Hematopoietic multipotent progenitor cell (in vitro differentiated cells): Measurements from ENCODE around the gene DYNC2H1. TPM values are rescaled to one million over a fixed set of nuclear protein-coding genes. Genes with fewer than 3 reads are reported as not detected.

Experiments used
- DNase-seq, 3 donors: peaks; one replicate each; pipeline ENCODE4 v3.0.0-alpha.2; 2011 to 2015; ENCODE audit warnings: low read depth in 2 of 3, low spot score in 2 of 3
- total RNA-seq: library from RNA; depleted of rRNA; stranded (reverse); fragments of >200 nt; gene quantifications from one replicate; pipeline ENCODE4 v1.2.3, GENCODE V29; 2012

DYNC2H1 gene
- total RNA-seq, 1 donor = 2.4 TPM

DNA sequence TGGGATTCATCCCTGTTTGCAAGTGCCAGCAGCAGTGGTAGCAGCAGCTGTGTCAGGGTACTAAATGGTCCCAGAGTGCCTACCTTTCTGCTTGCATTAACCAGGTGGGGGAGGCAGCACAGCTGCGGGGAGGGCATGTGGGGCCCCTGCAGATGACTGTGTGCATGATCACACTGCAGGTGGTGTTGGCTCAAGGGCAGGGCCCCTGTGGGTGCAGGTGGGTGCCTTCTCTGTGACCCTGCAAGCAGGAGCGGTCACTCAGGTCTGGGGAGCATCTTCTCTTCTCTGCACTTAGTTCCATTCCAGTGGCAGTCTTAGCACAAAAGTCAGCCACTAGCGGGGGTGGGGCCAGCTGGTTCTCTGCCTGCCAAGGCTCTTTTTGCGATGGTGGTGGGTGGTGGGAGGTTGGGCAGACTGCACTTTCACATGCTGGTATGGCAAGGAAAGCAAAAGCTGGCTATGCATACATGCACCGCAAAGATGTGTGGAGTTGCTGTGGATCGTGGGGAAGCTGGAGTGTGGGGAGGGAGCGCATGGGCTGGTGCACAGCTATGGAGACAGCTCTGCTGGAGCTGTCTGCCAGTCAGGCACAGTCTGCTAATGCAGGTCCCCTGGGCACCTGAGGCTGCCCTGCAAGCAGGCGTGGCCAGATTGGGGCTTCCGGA is 157.1 kb downstream of the DYNC2H1 start:
- DNase-seq = no peak

DNA sequence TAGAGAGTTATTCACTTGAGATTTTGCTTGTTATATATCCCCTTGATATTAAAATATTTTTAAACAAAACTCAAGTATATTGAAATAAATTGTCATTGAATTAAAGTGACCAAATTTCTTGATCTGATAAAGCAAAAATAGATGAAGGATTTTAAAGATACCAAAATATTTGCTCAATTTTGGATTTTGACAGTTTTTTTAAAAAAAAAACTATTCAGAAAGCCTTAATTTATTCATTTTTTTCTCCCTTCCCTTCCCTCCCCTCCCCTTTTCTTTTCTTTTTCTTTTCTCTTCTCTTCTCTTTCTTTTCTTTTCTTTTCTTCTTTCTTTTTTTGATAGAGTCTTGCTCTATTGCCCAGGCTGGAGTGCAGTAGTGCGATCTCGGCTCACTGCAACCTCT is 163.7 kb downstream of the DYNC2H1 start:
- no peak for DNase-seq

GRCh38 chr11:103274025-103274424 is 164.8 kb downstream of the DYNC2H1 start:
- DNase-seq = no peak

DNA sequence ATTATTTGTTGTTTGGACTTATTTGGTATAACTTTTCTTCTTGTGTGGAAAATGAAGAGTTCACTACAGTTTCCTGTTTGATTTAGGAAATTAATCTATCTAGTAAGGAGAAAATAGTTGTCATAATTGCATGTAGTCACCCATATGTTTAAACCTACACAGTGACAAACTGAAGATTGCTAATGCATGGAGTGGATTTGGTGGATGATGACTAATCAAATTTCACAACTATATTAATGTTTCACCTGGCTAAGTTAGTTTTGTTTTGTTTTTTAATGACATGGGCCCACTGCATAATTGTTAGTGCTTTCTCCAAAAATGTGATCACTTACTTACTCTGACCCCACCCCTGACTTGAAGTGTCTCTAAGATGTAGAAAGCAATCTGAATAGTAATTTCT is 170.6 kb downstream of the DYNC2H1 start:
- DNase-seq = no peak

DNA sequence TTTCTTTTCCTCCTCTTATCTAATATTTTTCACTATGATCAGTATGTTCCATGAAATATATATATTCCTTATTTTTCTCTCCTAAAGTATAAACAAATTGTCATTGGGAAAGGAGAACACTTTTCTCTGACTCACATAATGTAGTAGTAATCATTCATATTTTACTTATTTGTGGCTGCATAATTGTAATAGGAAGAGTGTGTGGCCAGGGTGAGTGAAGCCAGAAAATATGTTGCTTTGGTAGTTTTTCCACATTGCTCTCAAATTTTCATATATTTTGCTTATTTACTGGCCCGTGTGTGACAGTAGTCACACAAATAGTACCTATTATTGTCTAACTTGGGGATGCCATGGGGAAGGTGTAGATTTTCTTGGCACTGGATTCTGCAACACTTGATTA is 172.1 kb downstream of the DYNC2H1 start:
- no peak for DNase-seq

DNA sequence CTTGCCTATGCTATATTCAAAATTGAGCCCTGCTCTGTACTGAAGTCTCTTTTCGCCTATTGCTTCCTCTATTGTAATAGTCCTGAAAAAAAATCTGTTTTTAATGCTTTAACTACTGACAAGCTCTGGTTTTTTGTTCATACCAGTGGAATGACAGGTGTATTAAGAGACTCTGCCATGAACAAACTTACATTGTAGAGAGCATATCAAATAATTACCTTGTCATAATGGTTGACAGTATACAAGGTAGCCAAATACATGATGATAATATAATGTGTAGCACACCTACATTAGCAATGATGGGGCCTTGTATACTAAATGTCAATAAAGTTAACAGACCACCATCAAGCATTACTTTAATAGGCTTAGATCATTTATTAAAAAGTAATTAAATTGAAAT is 175.0 kb downstream of the DYNC2H1 start:
- no peak for DNase-seq

- no peak for DNase-seq
These were observed 185.3 kb downstream of the DYNC2H1 start for GRCh38 chr11:103294516-103294915.

DNA sequence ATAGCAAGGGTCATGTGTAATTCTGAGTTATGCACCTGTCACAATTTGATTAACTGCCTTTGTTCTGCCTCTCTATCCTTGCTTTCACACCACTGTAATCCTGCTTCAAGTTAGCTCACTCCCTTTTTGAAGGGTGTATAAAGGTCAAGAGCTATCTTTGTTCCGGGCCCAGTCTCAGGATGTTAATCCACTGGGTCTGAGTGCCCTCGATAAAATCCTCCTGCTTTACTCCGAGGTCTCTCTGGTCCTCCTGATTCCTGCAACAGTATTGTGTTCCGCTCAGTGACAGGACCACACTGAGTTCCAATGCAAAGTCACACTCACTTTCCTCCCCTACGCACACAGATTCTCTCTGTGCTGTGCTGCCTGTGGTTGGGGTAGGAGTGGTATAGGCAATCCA is 186.5 kb downstream of the DYNC2H1 start:
- DNase-seq = no peak

- no peak for DNase-seq
These were observed 188.7 kb downstream of the DYNC2H1 start for GRCh38 chr11:103297900-103298299.

DNA sequence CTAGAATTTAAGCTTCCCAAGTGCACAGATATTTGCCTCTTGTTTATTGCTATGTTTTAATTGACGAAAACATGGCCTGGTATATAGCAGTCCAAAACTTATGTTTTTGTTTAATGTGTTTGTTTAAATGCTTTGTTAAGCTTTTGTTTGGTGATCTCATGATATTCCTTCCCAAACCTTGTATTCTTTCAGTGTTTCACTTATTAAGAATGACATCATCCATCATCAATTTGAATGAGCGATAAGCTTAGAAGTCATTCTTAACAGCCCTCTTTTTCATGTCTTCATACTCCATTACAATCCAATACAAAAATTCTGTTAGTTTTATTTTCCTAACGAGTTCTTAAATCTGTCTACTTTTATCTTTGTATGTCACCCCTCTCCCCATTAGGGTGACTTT is 206.0 kb downstream of the DYNC2H1 start:
- no peak for DNase-seq

DNA sequence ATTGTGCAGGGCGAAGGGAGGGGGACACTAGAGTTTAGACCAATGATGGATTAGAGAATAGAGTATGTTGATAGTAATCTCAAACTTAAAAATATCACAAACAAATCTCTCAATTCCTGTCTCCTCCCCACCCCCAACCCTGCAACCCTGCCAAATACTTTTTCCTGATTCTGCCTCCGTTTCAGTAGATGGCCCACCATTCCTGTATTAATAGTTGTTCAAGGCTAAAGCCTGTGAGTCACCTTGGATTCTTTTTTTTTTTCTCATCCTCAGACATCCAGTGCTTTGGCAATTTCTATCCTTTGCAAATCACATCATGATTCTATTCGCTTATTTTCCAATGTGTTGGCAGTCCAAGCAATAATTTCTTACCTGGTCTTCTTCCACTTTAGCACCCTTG is 207.9 kb downstream of the DYNC2H1 start:
- no peak for DNase-seq

- DNase-seq = no peak
These were observed 213.6 kb downstream of the DYNC2H1 start for GRCh38 chr11:103322821-103323220.

DNA sequence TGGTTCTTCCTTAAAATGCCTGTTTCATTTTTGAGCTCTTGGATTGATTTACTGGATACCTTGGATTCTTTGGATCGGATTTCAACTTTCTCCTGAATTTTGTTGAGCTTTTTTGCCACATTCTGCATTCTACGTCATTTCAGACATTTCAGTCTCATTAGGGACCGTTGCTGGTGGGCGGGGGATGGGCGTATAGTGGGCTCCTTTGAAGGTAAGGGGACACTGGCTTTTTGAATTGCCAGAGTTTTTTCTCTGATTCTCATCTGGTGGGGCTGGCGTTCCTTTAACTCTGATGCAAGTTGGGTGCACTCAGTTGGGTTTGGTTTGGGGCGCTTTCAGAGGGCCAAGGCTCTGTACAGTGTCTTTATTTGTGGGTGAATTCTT is 216.5 kb downstream of the DYNC2H1 start:
- DNase-seq = no peak

DNA sequence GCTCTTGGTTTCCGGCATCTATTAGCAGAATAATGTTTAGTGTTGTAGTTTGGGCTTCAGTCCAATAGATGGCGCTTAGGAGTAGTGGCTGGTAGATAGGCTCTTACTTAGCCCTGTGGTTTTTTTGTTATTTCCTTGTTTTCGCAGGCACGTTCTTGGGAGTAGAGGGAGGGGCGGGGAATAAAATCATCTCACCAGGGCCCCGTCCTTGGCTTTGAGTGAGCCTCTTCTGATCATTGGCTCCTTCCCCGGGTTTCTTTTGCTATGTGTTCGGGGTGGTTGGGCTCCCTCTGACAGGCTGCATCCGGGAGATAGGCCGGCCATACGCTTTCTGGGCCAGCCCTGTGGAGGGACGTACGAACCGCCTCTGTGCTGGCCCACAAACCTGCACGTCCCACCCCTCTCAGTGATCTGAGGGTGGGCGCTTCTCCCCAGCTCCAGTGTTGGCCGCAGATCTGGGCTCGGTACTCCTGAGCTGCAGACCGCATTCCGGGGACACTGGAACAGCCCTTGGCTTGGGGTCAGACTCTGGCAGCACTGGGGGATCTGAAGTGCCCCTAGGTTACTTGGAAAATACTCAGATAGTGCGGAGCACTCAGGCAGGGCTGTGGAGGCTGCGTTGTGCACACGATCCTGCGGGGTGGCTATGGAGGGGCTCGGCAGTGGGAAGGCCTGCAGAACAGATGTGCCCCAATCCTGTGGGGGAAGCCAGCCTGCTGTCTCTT is 217.0 kb downstream of the DYNC2H1 start:
- peak in 2 of 3 donors; percentile 61 to 81 for DNase-seq

DNA sequence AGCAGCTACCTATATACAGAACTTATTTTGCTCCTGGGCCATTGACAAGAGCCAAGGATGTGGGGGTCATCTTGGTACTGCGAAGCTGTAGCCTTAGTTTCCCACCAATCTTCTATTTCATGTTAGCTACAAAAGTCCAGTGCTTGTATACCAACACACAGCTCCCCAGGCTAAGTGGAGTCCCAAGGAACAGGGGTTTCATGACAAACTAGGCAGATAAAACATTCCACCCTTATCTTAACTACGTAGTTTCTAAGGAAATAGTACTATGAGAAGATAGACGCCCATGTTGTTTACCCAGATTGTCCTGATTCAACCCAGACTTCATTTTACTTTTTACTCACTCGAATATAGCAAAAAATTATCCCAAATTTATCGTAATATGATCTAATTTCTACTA is 218.5 kb downstream of the DYNC2H1 start:
- no peak for DNase-seq

DNA sequence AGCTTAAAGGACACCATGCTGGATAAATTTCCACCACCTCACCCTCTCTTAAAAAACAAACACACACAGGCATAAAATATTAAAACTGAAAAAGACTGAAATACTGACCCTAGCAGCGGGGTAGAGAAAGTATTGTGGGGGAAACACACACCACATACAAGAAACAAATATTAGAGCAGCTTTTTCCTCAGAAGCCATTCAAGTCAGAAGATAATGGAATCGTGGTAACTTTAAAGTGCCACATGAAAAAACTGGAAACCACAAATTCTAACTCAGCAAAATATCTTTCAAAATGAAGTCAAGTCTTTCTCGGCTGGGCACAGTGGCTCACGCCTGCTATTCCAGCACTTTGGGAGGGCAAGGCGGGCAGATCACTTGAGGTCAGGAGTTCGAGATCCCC is 223.2 kb downstream of the DYNC2H1 start:
- DNase-seq = peak in 1 of 3 donors; percentile 3

DNA sequence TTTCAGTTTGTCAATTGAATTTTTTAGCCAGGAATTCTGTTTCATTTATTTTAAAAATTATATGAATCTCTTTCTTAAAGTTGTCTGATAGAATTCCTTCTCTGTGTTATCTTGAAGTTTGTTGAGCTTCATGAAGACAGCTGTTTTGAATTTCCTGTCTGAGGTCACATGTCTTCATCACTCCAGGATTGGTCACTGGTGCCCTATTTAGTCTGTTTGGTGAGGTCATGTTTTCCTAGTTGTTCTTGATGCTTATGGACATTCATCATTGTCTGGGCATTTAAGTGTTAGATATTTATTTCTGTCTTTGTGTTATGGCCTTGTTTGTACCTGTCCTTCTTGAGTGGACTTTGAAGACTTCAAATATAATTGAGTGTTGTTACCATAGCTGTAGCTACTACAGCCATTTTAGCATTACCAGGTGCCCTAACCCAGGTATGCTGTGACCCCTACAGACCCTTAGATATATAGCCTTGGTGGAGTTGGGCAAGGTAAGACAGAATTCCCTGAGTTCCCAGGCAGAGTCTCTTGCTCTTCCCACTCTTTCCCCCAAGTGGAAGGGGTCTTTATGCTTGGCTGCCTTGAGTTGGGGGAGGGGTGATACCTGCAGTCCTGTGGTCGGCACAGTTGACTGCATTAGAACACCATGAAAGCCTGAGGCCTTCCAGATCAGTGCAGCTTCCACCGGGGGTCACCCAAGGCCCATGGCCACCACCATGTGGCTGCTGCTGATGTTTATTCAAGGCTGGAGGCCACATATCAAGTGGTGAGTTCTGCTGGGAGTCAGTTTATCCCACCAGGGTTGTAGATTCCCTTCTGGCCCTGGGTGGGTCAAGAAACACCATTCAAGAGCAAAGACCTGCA is 229.6 kb downstream of the DYNC2H1 start:
- no peak for DNase-seq

- DNase-seq = no peak
These were observed 230.2 kb downstream of the DYNC2H1 start for GRCh38 chr11:103339485-103339857.

GRCh38 chr11:103340956-103341355 is 231.7 kb downstream of the DYNC2H1 start:
- no peak for DNase-seq

DNA sequence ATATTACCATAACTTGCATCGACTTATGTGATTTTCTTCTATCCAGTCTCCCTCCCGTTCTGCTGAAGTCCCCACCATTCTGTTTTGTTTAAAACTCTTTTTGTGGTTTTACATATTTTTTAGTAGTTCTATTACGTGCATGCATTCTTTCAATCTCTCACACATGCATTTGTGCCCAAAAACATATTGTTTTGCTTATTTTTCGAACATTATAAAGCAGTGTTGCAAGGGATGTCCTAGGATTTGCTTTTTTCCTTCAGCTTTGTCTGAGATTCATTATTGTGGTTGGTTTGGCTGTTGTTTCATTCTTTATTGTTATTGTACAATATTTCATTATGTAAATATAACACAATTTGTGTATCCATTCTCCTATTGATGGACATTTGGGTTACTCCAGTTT is 235.7 kb downstream of the DYNC2H1 start:
- no peak for DNase-seq

- DNase-seq = no peak
These were observed 240.4 kb downstream of the DYNC2H1 start for GRCh38 chr11:103349595-103349994.

DNA sequence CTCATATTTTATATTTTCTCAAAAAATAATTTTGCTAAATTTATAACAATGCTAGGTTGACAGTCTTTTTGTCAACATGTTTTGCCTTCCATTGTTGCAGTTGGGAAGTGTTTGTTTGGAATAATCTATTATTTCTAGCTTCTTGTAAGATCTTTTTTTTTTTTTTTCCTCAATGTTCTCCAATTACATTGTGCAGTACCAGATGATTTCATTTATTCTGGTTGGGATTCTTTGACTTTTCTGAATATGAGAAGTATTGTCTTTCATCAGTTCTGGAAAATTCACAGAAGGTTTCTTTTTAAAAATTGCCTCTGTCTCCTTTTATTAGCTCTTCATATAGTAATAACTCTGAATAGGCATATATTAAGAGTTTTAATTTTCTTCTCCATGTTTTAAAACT is 245.4 kb downstream of the DYNC2H1 start:
- no peak for DNase-seq
